GM10248 (cell line): ENCODE results near the gene ABCB9.

Experiments
- CTCF ChIA-PET: fragments of 300-600 bp; sonication (Branson Sonifier 250); formaldehyde crosslinking; extraction: SDS; loops from one replicate; lab custom pipeline; 2021; ENCODE audit warnings: antibody characterized with exemption; lab: Yijun Ruan, JAX
- POLR2A ChIA-PET: fragments of 350-650 bp; sonication (Branson Sonifier 250); formaldehyde crosslinking; extraction: SDS; loops from one replicate; lab custom pipeline; 2020; ENCODE audit warnings: antibody characterized with exemption; lab: Yijun Ruan, JAX
- DNase-seq: peaks from one replicate; pipeline ENCODE4 v3.0.0; 2012; ENCODE audit errors: extremely low spot score
- TF ChIP-seq, protein P1 (sequence below): IDR thresholded peaks from 2 replicates; pipeline ENCODE4 v1.5.1; 2012; ENCODE audit warnings: mild to moderate bottlenecking, low read depth; ENCODE audit errors: extremely low read depth, missing control alignments, control extremely low read depth

ABCB9 gene

DNA sequence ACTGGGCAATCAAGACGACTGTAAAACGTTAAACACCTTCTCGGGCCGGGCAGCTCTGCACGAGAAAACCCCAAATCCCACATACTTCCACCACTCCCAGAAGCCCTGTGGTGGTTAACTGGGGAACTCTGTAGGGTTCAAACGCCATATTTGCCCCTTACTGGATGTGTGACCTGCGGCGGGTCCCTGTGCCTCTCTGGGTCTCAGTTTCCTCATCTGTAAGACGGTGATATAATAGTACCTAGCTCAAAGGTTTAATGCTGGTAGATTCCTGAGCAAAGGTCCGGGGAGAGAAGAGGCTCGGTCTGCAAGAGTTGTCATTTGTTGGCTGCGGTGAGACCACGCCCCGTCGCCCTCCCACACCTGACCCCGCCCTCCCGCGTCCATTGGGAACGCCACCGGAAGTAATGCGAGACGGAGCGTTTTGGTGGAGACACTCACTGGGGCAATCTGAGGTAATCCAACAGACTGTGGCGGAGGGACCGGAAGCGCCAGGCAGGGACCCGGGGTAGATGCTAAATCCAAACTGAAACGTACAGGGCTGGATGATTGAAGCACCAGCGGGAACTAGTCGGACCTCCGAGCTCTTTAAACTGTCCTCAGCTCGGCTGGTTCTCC lies 8.1 kb upstream of the ABCB9 start:
- DNase-seq, result peak; percentile 93
- ChIA-PET CTCF (interaction anchor here (0.6 to 3.2 kb wide), 4 partner anchors 22 to 609 kb away, joined by 3 to 16 read pairs (median 3); no protein-coding TSS in a partner anchor), POLR2A (interaction anchor here (1.5 kb wide), 1 partner anchor 259 kb away, joined by 6 read pairs; the partner anchor contains the start of genes MPHOSPH9 and MTRFR)
- TF ChIP-seq, protein P1, sequence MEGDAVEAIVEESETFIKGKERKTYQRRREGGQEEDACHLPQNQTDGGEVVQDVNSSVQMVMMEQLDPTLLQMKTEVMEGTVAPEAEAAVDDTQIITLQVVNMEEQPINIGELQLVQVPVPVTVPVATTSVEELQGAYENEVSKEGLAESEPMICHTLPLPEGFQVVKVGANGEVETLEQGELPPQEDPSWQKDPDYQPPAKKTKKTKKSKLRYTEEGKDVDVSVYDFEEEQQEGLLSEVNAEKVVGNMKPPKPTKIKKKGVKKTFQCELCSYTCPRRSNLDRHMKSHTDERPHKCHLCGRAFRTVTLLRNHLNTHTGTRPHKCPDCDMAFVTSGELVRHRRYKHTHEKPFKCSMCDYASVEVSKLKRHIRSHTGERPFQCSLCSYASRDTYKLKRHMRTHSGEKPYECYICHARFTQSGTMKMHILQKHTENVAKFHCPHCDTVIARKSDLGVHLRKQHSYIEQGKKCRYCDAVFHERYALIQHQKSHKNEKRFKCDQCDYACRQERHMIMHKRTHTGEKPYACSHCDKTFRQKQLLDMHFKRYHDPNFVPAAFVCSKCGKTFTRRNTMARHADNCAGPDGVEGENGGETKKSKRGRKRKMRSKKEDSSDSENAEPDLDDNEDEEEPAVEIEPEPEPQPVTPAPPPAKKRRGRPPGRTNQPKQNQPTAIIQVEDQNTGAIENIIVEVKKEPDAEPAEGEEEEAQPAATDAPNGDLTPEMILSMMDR, result no peak

DNA sequence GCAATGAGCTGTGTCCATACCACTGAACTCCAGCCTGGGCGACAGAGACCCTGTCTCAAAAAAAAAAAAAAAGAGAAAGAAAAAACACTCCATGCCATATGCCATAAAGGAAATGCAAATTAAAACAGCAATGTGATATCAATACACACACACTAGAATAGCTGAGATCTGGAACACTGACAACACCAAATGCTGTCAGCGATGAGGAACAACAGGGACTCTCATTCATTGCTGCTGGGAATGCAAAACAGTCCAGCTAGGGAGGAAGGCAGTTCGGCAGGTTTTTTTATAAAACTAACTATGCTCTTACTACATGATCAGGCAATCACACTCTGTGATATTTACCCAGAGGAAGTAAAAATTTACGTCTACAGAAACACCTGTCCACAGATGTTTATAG lies 3.4 kb upstream of the ABCB9 start:
- CTCF ChIA-PET, result interaction anchor here (1.0 to 1.7 kb wide), 5 partner anchors 10 to 110 kb away, joined by 3 to 10 read pairs (median 4); partner anchors contain the start of gene ARL6IP4
- TF ChIP-seq, protein P1, result no peak
- POLR2A ChIA-PET, result no interaction called here
- DNase-seq, result no peak

DNA sequence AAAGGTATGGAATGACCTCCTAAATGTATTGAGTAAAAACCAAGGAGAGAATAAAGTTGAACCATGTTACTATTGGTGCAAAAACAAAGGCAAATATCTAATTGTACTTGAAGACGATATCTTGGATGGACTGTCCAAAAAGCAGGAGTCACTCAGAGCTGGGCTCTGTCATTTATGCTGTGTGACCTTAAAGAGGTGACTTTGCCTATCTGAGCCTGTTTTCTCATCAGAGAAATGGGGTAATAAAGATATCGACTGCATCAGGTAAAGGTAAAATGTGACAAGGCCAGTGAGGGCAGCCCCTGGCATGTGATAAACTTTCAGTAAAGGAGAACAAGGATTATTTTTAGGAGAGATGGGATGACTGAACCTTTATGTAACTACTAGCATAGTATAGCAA lies 1.8 kb upstream of the ABCB9 start:
- CTCF ChIA-PET, result interaction anchor here (0.9 to 1.6 kb wide), 4 partner anchors 15 to 270 kb away, joined by 3 to 6 read pairs (median 4); partner anchors contain the start of gene VPS37B
- POLR2A ChIA-PET, result interaction anchor here (0.6 kb wide), 1 partner anchor 744 kb away, joined by 4 read pairs; no protein-coding TSS in a partner anchor
- DNase-seq, result no peak
- TF ChIP-seq, protein P1, result no peak

DNA sequence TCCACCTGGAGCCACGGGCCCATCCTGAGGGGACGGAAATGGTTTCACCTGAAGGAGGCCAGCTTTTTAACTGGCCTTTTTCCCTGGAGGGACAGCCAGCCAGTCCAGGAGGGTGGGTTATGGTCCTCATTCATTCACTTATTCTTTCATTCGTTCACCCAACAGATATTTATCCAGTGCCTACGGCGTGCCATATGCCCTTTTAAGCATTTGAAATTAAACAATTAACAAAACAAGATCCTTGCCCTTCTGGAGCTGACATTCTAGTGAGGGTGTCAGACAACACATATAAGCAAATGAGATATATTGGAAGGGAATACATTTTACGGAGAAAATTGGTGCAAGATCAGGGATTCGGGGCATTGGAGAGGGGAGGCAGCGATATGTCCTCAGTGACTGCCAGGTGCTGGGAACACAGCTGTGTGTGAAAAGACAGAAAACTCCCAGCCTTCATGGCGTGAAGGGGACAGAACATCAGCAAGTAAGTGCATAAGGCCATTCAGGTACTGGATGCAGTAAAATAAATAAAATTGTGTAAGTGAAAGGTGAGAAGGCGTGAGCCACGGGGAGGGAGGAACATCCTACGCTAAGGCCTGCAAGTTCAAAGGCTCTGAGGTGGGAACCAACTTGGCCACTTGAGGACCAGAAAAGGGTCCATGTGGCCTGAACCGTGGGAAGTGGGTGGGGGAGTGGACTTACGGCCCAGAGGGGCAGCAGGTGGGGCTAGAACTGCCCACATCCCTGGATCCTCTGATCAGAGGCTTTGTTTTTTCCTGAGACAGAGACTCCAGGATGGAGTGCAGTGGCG lies 684 bp upstream of the ABCB9 start:
- ChIA-PET POLR2A (no interaction called here), CTCF (interaction anchor here (0.7 to 2.4 kb wide), 9 partner anchors 11 to 271 kb away, joined by 3 to 10 read pairs (median 4); no protein-coding TSS in a partner anchor)
- DNase-seq, result no peak
- TF ChIP-seq, protein P1, result no peak

DNA sequence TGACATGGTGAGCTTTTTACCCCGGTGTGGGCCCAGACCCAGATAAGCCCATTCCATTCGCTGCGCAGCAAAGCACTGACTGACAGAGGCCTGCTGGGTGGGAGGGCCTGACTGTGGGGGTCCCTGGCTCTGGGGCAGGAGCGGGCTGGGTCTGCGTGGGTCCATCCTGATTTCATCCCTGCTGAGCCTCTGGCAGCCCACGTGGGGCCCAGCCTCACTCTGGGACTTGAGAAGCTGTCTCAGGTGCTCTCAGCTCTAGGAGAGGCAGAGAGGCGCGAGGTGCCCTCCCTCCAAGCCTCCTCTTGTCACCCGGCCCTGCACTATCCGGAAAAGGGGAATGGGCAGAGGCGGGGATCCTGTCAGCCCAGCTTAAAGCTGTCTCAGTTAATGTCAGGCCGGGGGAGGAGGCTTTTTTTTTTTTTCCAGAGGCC lies 927 bp downstream of the ABCB9 start:
- TF ChIP-seq, protein P1, result no peak
- ChIA-PET CTCF (interaction anchor here (1.2 to 2.4 kb wide), 5 partner anchors 10 to 119 kb away, joined by 3 to 10 read pairs (median 6); no protein-coding TSS in a partner anchor), POLR2A (interaction anchor here (0.6 kb wide), 1 partner anchor 10 kb away, joined by 5 read pairs; no protein-coding TSS in a partner anchor)
- DNase-seq, result no peak
